M059J (cell line): Measurements from ENCODE around the gene PLA2G5. TPM values are rescaled to one million over a fixed set of nuclear protein-coding genes. Genes with fewer than 3 reads are reported as not detected.

Experiments
- total RNA-seq: library from RNA; depleted of rRNA; stranded (reverse); fragments of >200 nt; shearing (Covaris generic); gene quantifications from 2 replicates; pipeline ENCODE4 v1.2.3, GENCODE V29; 2014; rRNA removed

The PLA2G5 gene
- total RNA-seq, 1 experiment from 2014 or later, result 0.84 TPM

Other genes starting within 250 kb of the PLA2G5 start
- gene OTUD3, start 187.8 kb upstream of the PLA2G5 start, total RNA-seq, result 1.6 and 3.5 TPM in 2 replicates
- gene PLA2G2E, start 146.6 kb upstream of the PLA2G5 start, total RNA-seq, result not detected in 2 replicates
- not detected in 2 replicates for gene PLA2G2A, start 90.6 kb upstream of the PLA2G5 start, total RNA-seq
- not detected in 2 replicates for gene PLA2G2D, start 49.3 kb downstream of the PLA2G5 start, total RNA-seq
- not detected in 2 replicates for gene PLA2G2F, start 69.1 kb downstream of the PLA2G5 start, total RNA-seq
- gene UBXN10, start 115.9 kb downstream of the PLA2G5 start, total RNA-seq, result not detected in 2 replicates
- gene PLA2G2C, start 116.3 kb downstream of the PLA2G5 start, total RNA-seq, result not detected in 2 replicates
- gene VWA5B1, start 220.7 kb downstream of the PLA2G5 start, total RNA-seq, result not detected in 2 replicates